GM21528 (cell line): ENCODE results near the gene PPM1M.
"Not testable (repeated sequence)": the region's sequence is repeated elsewhere in the genome, so short reads cannot be mapped to it uniquely, and the experiment has no call there.

Experiments used
- ATAC-seq: cut with Tn5 transposase; IDR thresholded peaks from one replicate; pipeline ENCODE4 v1.9.1; 2021; ENCODE audit warnings: mild to moderate bottlenecking, moderate library complexity; ENCODE audit not compliant: unreplicated experiment, low FRiP score

Gene PPM1M

GRCh38 chr3:52272172-52272571 lies 26.6 kb downstream of the PPM1M start:
- ATAC-seq: not testable (repeated sequence)

- no peak for ATAC-seq
Measured at GRCh38 chr3:52272831-52273230, 27.3 kb downstream of the PPM1M start.

- not testable (repeated sequence) for ATAC-seq
Measured at GRCh38 chr3:52274781-52275180, 29.2 kb downstream of the PPM1M start.

- ATAC-seq: peak; percentile 36
Measured at GRCh38 chr3:52277071-52277964, 31.8 kb downstream of the PPM1M start.

GRCh38 chr3:52277972-52278509 lies 32.5 kb downstream of the PPM1M start:
- ATAC-seq: peak; percentile 71

- ATAC-seq: peak; percentile 79
Measured at GRCh38 chr3:52278510-52279069, 33.0 kb downstream of the PPM1M start, which contains the start of gene WDR82. Gene WDR82 (minus strand): TSS chr3:52278649. CDS start chr3:52278361, 288 bp downstream.

GRCh38 chr3:52279596-52279995 lies 34.0 kb downstream of the PPM1M start:
- ATAC-seq: no peak

GRCh38 chr3:52280050-52280461 lies 34.5 kb downstream of the PPM1M start:
- ATAC-seq: no peak

- ATAC-seq: no peak
Measured at GRCh38 chr3:52281981-52282801, 36.6 kb downstream of the PPM1M start.

- ATAC-seq: no peak
Measured at GRCh38 chr3:52283306-52283705, 37.7 kb downstream of the PPM1M start.

- not testable (repeated sequence) for ATAC-seq
Measured at GRCh38 chr3:52284051-52284450, 38.5 kb downstream of the PPM1M start.

GRCh38 chr3:52286777-52287110 lies 41.2 kb downstream of the PPM1M start:
- ATAC-seq: no peak

- ATAC-seq: no peak
Measured at GRCh38 chr3:52288674-52289073, 43.1 kb downstream of the PPM1M start.

- ATAC-seq: no peak
Measured at GRCh38 chr3:52289338-52289746, 43.8 kb downstream of the PPM1M start.

GRCh38 chr3:52289747-52290595 lies 44.4 kb downstream of the PPM1M start:
- ATAC-seq: no peak

- ATAC-seq: no peak
Measured at GRCh38 chr3:52290596-52291507, 45.3 kb downstream of the PPM1M start.

- ATAC-seq: no peak
Measured at GRCh38 chr3:52291508-52292181, 46.1 kb downstream of the PPM1M start.
